Osteoblast (primary cell): Measurements from ENCODE around the gene SIRT3. TPM values are rescaled to one million over a fixed set of nuclear protein-coding genes. Genes with fewer than 3 reads are reported as not detected.
A peak's percentile ranks its signal among the peaks of the same experiment; 100 is the strongest.
"Not testable (repeated sequence)": the region's sequence is repeated elsewhere in the genome, so short reads cannot be mapped to it uniquely, and the experiment has no call there.

Source experiments
- DNase-seq: peaks from one replicate; pipeline ENCODE4 v3.0.0; 2011; ENCODE audit warnings: low spot score, mixed read lengths; ENCODE audit not compliant: insufficient read length; ENCODE audit errors: missing footprints
- H2AFZ ChIP-seq: 2 replicates; pipeline ENCODE4 v1.6.0; 2011; ENCODE audit warnings: mild to moderate bottlenecking, low read length
- H3K27ac ChIP-seq: 2 replicates; pipeline ENCODE4 v1.5.1; 2011; ENCODE audit warnings: mild to moderate bottlenecking, low read depth, low read length, moderate library complexity
- H3K27me3 ChIP-seq: 2 replicates; pipeline ENCODE4 v1.6.0; 2012; ENCODE audit warnings: mild to moderate bottlenecking, control low read depth, inconsistent platforms, low read length, moderate library complexity; ENCODE audit not compliant: insufficient read depth
- H3K36me3 ChIP-seq: 2 replicates; pipeline ENCODE4 v1.5.1; 2011; ENCODE audit warnings: mild to moderate bottlenecking, low read length, control low read depth, moderate library complexity; ENCODE audit not compliant: insufficient read depth
- H3K4me1 ChIP-seq: 2 replicates; pipeline ENCODE4 v1.5.1; 2011; ENCODE audit warnings: mild to moderate bottlenecking, low read length, control low read depth, moderate library complexity; ENCODE audit not compliant: insufficient read depth
- H3K4me2 ChIP-seq: 2 replicates; pipeline ENCODE4 v1.6.0; 2011; ENCODE audit warnings: mild to moderate bottlenecking, low read length; ENCODE audit not compliant: insufficient read depth
- H3K4me3 ChIP-seq: fragments of 200-600 bp; sonication (generic); 3 replicates; pipeline ENCODE4 v1.5.1; 2012; ENCODE audit warnings: mild to moderate bottlenecking, low read length, inconsistent platforms; ENCODE audit not compliant: insufficient read depth
- H3K79me2 ChIP-seq: 2 replicates; pipeline ENCODE4 v1.6.0; 2012; ENCODE audit warnings: mild to moderate bottlenecking, low read length, control low read depth, inconsistent platforms; ENCODE audit not compliant: insufficient read depth
- H3K9me3 ChIP-seq: 2 replicates; pipeline ENCODE4 v1.5.1; 2011; ENCODE audit warnings: low read depth, low read length, control low read depth
- H4K20me1 ChIP-seq: 2 replicates; pipeline ENCODE4 v1.6.0; 2012; ENCODE audit warnings: mild to moderate bottlenecking, low read length, control low read depth; ENCODE audit not compliant: insufficient read depth
- CTCF ChIP-seq: IDR thresholded peaks from 2 replicates; pipeline ENCODE4 v1.5.1; 2011; ENCODE audit warnings: mild to moderate bottlenecking, low read depth, low read length, moderate library complexity; ENCODE audit errors: extremely low read depth
- total RNA-seq: library from RNA; depleted of rRNA; stranded (reverse); fragments of >200 nt; gene quantifications from 2 replicates; pipeline ENCODE4 v1.2.3, GENCODE V29; 2012

SIRT3 gene
- total RNA-seq, 1 donor = 11.2 TPM

GRCh38 chr11:223026-223789 is 12.9 kb downstream of the SIRT3 start:
- Histone ChIP-seq H3K79me2 (peaks cover 3% of the 10 kb centered on the region), H3K27ac (no peak overlapping the region), H4K20me1 (peaks cover 3% of the 10 kb centered on the region), H3K27me3 (no peaks in the 10 kb centered on the region), H3K4me3 (no peak overlapping the region), H3K9me3 (no peaks in the 10 kb centered on the region), H3K4me1 (peaks cover 8% of the 10 kb centered on the region), H2AFZ (no peak overlapping the region), H3K36me3 (no peaks in the 10 kb centered on the region), H3K4me2 (no peak overlapping the region)
- no peak for DNase-seq
- TF ChIP-seq CTCF = no peak

- no peak overlapping the region for H3K4me3 ChIP-seq
- no peak for TF ChIP-seq CTCF
- H3K4me1 ChIP-seq = peaks cover 8% of the 10 kb centered on the region
- H4K20me1 ChIP-seq = peaks cover 3% of the 10 kb centered on the region
- no peak overlapping the region for H2AFZ ChIP-seq
- H3K79me2 ChIP-seq = no peaks in the 10 kb centered on the region
- no peaks in the 10 kb centered on the region for H3K27me3 ChIP-seq
- no peak overlapping the region for H3K27ac ChIP-seq
- no peaks in the 10 kb centered on the region for H3K36me3 ChIP-seq
- peak; percentile 54 for DNase-seq
- H3K9me3 ChIP-seq = no peaks in the 10 kb centered on the region
- H3K4me2 ChIP-seq = no peak overlapping the region
Measured at GRCh38 chr11:221998-222789, 13.9 kb downstream of the SIRT3 start.

- H3K9me3 ChIP-seq = no peaks in the 10 kb centered on the region
- no peak for TF ChIP-seq CTCF
- H2AFZ ChIP-seq = no peak overlapping the region
- no peaks in the 10 kb centered on the region for H3K79me2 ChIP-seq
- H3K4me1 ChIP-seq = peaks cover 8% of the 10 kb centered on the region
- H3K36me3 ChIP-seq = no peaks in the 10 kb centered on the region
- no peak overlapping the region for H3K4me2 ChIP-seq
- peaks cover 3% of the 10 kb centered on the region for H4K20me1 ChIP-seq
- H3K4me3 ChIP-seq = no peak overlapping the region
- no peaks in the 10 kb centered on the region for H3K27me3 ChIP-seq
- DNase-seq = no peak
- H3K27ac ChIP-seq = no peak overlapping the region
Measured at GRCh38 chr11:221539-221938, 14.6 kb downstream of the SIRT3 start.

- H3K36me3 ChIP-seq, H3K79me2 ChIP-seq, H3K9me3 ChIP-seq, H3K4me3 ChIP-seq, H3K4me1 ChIP-seq, H3K27ac ChIP-seq, DNase-seq, H3K4me2 ChIP-seq, H2AFZ ChIP-seq, H3K27me3 ChIP-seq, H4K20me1 ChIP-seq: not testable (repeated sequence)
Measured at GRCh38 chr11:220641-221215, 15.4 kb downstream of the SIRT3 start.
